ENCODE data around the gene VASP. TPM values are rescaled to one million over a fixed set of nuclear protein-coding genes. Genes with fewer than 3 reads are reported as not detected.

VASP gene
- total and polyA plus RNA-seq, 2 of the 13 experiments (the other 11 are each of a cell fraction or from before 2014, with no cell fraction given): 41.8 to 67.1 TPM

DNA sequence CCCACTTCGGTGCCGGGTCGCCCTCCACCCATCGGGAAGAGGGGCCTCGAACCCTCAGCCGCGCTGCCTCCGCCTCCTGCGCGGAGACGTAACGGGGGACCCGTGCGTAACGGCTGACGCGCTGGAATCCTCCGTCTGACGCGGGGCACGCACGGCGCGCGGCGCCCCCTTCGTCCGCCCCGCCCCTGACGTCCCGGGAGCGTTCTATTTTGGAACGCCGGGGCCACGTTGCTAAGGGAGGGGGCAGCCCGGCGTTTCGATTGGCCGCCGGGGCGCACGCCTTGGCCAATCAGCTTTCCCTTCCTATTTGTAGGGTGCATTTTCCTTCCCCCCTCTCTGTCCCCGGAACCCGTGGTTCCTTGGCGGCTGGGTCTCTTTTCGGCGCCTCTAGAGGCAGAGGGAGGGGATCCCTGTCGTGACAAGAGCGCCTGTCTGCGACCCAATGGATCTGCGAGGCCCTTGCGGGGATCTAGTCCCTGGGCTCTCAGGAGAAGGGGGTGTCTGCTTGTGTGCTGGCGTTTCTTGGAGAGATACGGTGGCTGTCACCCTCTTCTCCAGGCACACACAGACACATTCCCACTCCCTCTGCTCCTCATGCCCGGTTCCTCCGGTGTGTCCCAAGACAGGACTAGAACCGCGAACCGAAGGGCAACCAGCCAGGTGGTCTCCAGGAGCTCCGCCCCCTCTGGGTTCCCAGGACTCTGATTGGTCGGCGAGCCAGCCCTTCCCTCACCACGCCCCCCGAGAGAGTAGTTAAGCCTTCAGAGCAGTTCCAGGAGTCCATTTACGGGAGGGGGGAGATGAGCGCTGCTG, 37.9 kb upstream of the VASP start (continued):
- TF ChIP-seq REL (CRISPR knock-in tag; conservative IDR thresholded peaks at IDR 0.05): no peak
- TF ChIP-seq ZNF841 (CRISPR knock-in tag; IDR thresholded peaks at IDR 0.05; ENCODE audit: borderline replicate concordance): no peak
- TF ChIP-seq XRCC5 (optimal IDR thresholded peaks at IDR 0.05; ENCODE audit: low read length): peak; percentile 45
- TF ChIP-seq, protein P1, sequence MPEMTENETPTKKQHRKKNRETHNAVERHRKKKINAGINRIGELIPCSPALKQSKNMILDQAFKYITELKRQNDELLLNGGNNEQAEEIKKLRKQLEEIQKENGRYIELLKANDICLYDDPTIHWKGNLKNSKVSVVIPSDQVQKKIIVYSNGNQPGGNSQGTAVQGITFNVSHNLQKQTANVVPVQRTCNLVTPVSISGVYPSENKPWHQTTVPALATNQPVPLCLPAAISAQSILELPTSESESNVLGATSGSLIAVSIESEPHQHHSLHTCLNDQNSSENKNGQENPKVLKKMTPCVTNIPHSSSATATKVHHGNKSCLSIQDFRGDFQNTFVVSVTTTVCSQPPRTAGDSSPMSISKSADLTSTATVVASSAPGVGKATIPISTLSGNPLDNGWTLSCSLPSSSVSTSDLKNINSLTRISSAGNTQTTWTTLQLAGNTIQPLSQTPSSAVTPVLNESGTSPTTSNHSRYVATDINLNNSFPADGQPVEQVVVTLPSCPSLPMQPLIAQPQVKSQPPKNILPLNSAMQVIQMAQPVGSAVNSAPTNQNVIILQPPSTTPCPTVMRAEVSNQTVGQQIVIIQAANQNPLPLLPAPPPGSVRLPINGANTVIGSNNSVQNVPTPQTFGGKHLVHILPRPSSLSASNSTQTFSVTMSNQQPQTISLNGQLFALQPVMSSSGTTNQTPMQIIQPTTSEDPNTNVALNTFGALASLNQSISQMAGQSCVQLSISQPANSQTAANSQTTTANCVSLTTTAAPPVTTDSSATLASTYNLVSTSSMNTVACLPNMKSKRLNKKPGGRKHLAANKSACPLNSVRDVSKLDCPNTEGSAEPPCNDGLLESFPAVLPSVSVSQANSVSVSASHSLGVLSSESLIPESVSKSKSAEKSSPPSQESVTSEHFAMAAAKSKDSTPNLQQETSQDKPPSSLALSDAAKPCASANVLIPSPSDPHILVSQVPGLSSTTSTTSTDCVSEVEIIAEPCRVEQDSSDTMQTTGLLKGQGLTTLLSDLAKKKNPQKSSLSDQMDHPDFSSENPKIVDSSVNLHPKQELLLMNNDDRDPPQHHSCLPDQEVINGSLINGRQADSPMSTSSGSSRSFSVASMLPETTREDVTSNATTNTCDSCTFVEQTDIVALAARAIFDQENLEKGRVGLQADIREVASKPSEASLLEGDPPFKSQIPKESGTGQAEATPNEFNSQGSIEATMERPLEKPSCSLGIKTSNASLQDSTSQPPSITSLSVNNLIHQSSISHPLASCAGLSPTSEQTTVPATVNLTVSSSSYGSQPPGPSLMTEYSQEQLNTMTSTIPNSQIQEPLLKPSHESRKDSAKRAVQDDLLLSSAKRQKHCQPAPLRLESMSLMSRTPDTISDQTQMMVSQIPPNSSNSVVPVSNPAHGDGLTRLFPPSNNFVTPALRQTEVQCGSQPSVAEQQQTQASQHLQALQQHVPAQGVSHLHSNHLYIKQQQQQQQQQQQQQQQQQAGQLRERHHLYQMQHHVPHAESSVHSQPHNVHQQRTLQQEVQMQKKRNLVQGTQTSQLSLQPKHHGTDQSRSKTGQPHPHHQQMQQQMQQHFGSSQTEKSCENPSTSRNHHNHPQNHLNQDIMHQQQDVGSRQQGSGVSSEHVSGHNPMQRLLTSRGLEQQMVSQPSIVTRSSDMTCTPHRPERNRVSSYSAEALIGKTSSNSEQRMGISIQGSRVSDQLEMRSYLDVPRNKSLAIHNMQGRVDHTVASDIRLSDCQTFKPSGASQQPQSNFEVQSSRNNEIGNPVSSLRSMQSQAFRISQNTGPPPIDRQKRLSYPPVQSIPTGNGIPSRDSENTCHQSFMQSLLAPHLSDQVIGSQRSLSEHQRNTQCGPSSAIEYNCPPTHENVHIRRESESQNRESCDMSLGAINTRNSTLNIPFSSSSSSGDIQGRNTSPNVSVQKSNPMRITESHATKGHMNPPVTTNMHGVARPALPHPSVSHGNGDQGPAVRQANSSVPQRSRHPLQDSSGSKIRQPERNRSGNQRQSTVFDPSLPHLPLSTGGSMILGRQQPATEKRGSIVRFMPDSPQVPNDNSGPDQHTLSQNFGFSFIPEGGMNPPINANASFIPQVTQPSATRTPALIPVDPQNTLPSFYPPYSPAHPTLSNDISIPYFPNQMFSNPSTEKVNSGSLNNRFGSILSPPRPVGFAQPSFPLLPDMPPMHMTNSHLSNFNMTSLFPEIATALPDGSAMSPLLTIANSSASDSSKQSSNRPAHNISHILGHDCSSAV (CRISPR knock-in tag; IDR thresholded peaks at IDR 0.05; ENCODE audit: borderline replicate concordance): no peak
- TF ChIP-seq RAD51 (IDR thresholded peaks at IDR 0.05; ENCODE audit: borderline replicate concordance): no peak
- TF ChIP-seq, protein P2, sequence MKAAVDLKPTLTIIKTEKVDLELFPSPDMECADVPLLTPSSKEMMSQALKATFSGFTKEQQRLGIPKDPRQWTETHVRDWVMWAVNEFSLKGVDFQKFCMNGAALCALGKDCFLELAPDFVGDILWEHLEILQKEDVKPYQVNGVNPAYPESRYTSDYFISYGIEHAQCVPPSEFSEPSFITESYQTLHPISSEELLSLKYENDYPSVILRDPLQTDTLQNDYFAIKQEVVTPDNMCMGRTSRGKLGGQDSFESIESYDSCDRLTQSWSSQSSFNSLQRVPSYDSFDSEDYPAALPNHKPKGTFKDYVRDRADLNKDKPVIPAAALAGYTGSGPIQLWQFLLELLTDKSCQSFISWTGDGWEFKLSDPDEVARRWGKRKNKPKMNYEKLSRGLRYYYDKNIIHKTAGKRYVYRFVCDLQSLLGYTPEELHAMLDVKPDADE (CRISPR knock-in tag; IDR thresholded peaks at IDR 0.05): no peak
- peak; percentile 74 for TF ChIP-seq ZMYM4 (CRISPR knock-in tag; IDR thresholded peaks at IDR 0.05)
- no peak for TF ChIP-seq RBAK (CRISPR knock-in tag; IDR thresholded peaks at IDR 0.05)
- TF ChIP-seq, protein P3, sequence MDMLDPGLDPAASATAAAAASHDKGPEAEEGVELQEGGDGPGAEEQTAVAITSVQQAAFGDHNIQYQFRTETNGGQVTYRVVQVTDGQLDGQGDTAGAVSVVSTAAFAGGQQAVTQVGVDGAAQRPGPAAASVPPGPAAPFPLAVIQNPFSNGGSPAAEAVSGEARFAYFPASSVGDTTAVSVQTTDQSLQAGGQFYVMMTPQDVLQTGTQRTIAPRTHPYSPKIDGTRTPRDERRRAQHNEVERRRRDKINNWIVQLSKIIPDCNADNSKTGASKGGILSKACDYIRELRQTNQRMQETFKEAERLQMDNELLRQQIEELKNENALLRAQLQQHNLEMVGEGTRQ (IDR thresholded peaks at IDR 0.05; ENCODE audit: low read depth, low read length): no peak
- TF ChIP-seq, protein P3 (CRISPR knock-in tag; IDR thresholded peaks at IDR 0.05; ENCODE audit: borderline replicate concordance): peak; percentile 79; the same call in 1 of the 2 replicates
- TF ChIP-seq NFIC (IDR thresholded peaks at IDR 0.05; ENCODE audit: low read length): no peak
- TF ChIP-seq CENPX (CRISPR knock-in tag; IDR thresholded peaks at IDR 0.05): no peak
